CD4-positive, alpha-beta T cell treated with Interferon gamma for 1 hour (primary cell): ENCODE results near the gene AFTPH.

ENCODE experiments used
- DNase-seq: peaks from one replicate; pipeline ENCODE4 v3.0.0-alpha.2; 2020

Gene AFTPH

DNA sequence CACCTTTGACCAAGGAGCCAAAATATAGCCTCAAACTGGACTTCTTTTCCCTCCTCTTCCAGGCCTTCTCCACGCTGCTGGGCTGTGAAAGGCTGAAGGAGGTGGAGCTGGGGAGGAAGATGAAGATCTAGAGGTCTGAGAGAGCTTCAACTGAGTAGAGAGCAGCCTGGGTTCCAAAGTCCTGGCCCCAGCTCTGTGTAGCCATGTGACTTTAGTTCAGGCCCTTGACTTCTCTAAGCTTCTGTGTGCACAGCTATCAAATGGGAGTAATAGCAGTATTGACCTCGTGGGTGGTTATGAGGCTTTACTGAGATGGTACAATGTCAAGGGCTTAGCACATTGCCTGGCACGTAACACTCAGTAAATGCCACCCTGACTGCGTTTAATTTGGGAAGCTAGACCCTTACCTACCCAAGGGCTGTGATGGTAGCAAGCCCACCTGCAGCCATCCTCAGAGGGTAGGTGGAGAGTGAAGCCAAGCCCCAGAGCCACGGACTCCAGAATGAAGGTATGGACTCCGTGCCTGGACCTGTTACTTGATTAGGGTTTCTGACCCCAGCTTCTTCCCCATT is 91.2 kb downstream of the AFTPH start:
- DNase-seq, result no peak

DNA sequence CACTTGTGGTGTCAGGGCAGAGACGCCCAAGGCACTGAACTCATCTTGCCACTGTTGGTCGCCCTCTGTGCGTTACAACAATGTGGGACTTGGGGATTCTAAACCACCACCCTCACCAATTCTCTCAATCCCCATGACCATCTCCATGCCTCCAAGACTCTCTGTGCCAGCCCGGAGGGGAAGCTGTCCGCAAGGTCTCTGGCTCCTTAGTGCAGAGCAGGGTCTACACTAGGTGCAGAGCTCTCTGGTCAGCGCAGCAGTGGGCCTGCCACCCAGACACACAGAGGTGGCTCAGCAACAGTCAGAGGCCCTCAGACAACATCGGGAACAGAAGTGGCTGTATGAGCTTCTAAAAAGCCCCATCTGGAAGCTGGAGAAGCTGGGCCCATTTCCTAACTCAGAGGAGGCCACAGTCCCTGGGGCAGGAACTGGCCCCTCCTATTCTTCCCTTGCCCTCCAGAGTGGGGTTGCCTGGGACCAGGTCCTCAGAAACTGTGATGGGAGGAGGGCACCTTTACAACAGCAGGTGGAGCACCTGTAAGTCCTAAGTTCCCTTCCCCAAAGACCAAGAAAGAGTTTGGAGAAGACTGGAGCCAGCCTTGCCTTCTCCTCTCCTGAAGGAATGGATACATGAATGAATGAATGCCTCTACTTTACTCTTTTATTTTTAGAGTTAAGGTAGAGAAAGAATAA is 91.9 kb downstream of the AFTPH start:
- DNase-seq, result no peak

DNA sequence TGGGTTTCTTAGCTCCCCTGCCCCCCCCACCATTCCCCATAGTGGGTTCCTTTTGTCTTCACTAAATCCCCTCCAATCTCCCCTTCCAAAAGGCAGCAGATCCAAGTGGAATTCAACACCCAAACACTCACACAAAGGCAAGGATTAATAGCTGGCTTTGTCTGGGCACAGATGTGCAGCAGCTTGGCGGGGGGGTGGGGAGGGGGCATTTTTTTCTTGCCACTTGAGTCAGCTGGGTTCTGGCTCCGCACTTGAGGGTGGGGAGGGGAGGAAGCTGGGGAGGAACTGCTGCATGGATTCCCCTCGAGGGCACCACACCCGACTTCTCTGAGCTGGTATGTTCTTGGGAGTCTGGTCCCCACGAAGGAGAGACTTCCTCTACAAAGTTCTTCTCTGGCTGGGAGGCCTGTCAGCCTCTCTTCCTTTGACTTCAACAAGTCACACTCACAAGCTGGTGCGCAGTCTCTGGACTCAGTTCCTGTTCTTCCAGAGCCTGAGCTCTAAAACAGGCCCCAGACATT is 93.6 kb downstream of the AFTPH start:
- no peak for DNase-seq

DNA sequence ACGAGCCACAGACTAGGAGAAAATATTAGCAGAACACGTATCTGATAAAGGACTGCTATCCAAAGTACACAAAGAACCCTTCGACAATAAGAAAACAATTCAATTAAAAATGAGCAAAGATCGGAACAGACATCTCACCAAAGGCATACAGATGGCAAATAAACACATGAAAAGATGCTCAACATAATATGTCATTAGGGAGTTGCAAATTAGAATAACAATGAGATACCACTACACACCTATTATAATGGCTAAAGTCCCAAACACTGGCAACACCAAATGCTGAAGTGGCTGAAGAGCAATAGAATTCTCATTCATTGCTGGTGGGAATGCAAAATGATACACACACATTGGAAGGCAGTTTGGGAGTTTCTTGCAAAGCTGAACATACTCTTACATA is 96.5 kb downstream of the AFTPH start:
- DNase-seq, result no peak

DNA sequence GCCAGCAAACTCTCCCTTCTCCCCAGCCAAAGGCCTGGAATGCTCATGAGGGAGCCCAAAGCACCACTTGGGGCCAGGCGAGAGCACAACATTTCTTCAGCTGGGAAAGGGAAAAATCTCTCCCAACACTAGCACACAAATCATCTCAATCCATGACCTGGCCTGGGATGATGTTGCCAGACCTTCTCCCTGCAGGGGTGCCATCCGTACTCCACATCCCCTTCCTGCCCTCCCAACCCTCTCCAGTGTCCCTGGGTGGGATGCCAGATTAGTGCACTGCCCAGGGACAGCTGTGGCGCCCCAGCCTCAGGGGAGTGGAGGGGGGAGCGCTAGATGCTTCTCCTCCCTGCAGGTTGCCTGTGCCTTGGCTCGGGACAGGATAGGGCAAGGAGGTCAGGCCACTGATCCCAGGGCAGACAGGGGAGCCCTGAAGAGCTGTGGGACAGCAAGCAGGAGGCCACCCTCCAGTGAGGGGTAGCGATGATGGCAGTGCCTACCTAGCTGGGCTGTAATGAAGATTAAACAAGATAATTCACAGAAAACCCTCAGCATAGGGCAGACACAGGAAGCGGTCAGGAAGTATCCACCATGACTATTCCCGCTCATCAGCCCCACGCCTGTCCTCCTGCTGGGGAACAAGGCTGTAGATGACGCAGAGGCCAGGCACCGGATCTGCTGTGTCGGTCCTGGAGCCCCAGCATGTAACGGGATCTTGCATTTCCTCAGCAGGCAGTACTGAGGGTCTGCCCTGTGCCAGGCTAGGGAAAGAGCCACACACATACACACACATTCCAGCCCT is 98.5 kb downstream of the AFTPH start:
- no peak for DNase-seq

- no peak for DNase-seq
These were observed 99.2 kb downstream of the AFTPH start for GRCh38 chr2:64623242-64623850.

DNA sequence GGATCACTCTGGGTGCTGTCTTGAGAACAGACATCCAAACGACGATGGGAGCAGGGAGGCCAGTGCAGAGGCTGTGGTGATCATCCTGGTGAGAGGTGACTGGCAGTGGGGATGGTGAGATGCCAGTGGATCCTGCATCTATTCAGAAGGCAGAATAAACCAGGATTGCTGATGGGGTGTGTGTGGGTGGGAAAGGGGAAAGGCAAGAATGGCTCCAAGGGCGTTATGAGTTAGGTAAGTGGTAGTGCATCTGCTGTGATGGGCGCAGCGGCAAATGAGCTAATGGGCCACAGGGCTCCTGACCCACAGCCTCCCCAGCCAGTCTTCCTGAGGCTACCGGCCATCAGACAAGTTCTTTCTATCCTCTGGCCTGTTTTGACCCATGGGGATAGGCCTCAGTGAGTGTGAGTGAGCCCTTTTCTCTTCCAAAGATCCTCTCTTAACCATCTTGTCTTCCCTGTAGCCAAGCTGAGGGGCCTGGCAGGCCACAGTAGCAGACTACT is 100.0 kb downstream of the AFTPH start:
- no peak for DNase-seq

DNA sequence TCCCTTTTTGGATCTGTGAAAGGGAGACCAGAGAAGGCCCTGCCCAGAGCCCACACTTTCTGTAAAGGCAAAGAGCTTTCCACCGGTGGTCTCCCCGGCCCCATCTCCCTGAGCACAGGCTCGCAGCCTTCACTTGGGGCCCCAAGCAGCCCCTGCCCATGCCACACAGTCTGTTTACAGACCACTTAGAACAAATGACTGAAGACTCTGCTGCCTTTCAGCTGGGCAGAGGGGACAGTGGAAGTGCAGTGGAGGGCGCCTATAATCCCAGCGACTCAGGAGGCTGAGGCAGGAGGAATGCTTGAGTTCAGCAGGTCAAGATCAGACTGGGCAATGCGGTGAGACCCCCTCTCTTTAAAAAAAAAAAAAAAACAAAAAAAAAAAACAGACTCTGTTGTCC is 100.7 kb downstream of the AFTPH start:
- no peak for DNase-seq

DNA sequence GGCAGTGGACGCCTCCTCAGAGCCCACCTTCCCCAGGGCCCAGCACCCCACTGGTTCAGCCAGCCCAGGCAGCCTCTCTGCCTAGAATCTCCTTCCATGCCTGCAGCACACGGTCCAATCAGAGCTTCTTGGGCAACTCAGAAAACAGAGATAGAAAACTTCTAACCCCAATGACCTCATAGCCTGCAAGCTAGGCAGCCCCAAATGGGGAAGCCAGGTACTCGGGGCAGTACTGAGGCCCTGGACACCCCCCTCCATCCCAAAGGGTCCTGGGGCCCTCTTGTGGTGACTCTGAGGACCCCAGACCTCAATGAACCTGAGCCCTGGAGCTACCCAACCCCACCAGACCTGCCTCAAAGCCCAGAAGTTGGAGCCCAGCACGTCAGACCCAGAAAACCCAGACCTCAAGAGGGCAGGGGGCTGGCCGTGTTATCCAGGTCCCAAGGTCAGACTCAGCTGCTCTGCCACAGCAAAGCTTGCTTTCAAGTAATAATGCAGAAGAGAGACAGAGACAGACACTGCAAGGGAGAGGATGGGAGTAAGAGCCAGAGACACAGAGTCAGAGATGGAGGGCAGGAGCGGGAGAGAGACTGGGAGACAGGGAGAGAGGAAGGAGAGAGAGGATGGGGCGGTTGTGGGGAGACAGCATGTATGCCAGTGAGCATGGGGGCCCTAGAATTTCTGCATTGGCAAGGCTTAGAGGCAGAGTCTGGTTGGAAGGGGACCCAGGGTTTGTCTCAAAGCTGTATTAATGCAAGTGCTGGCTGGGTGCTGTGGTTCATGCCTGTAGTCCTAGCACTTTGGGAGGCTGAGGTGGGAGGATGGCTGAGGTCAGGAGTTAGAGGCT is 101.4 kb downstream of the AFTPH start:
- DNase-seq, result no peak

GRCh38 chr2:64626146-64626809 is 102.2 kb downstream of the AFTPH start:
- DNase-seq, result no peak

- DNase-seq, result no peak
These were observed 103.0 kb downstream of the AFTPH start for GRCh38 chr2:64626963-64627760.

DNA sequence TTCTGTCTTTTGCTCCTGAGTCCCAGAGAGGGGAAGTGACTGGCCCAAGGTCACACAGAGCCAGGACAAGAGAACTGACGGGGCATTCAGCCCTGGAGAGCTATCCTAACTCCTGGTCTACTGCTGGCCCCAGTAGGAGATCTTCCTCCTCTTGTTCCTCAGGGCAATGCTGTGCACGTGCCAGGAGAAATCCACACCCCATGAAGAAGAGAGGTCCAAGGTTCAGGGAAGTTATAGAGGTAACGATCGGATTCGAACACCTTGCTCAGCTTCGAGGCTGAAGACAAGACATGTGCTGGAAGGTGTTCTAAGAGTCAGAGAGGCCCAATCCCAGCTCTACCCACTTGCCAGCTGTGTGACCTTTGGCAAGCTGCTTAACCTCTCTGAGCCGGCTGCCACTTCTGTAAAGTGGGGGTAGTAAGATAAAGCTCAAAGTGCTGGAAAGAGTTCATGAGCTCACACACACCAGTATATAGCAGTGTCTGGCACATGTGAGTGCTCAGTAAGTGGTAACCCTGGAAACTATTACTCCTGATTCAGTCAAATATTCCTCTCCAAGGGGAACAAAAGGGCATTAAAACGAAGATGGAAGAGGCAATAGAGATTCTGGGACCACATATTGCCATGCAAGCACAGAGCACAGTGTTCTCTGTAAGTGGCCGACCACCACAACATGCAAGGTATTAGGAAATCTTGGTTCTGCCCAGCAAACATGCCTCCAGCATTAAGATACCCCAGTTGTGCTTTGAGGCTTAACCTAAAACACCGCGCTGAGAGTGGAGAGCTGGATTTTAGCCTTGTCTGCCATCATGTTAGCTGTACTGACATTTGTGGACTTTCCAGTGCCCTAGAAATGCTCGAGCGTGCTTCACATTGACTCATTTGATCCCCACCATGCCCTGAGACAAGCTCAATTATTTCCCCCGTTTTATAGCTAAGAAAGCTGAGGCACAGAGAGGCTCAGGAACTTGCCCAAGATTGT is 104.0 kb downstream of the AFTPH start:
- DNase-seq, result no peak

- no peak for DNase-seq
These were observed 105.2 kb downstream of the AFTPH start for GRCh38 chr2:64629329-64629781.

DNA sequence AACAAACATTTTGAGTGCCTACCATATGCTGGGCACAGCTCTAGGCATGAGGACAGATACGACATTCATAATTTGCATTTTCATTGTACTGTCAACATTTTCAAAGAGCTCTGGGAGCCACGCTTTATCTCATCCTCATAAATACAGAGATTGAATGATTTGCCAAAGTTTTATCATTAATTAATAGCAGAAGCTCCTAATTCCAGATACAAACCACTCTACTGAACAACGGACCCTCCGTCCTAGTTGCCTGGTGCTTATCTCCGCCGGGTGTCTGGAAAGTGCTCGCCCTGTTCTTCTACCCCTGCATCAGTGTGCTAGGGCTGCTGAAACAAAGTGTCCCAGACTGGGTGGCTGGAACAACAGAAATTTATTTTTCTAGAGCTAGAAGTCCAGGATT is 105.7 kb downstream of the AFTPH start:
- DNase-seq, result no peak

- DNase-seq, result no peak
These were observed 106.6 kb downstream of the AFTPH start for GRCh38 chr2:64630752-64631151.

- no peak for DNase-seq
These were observed 107.6 kb downstream of the AFTPH start for GRCh38 chr2:64631771-64632170.

DNA sequence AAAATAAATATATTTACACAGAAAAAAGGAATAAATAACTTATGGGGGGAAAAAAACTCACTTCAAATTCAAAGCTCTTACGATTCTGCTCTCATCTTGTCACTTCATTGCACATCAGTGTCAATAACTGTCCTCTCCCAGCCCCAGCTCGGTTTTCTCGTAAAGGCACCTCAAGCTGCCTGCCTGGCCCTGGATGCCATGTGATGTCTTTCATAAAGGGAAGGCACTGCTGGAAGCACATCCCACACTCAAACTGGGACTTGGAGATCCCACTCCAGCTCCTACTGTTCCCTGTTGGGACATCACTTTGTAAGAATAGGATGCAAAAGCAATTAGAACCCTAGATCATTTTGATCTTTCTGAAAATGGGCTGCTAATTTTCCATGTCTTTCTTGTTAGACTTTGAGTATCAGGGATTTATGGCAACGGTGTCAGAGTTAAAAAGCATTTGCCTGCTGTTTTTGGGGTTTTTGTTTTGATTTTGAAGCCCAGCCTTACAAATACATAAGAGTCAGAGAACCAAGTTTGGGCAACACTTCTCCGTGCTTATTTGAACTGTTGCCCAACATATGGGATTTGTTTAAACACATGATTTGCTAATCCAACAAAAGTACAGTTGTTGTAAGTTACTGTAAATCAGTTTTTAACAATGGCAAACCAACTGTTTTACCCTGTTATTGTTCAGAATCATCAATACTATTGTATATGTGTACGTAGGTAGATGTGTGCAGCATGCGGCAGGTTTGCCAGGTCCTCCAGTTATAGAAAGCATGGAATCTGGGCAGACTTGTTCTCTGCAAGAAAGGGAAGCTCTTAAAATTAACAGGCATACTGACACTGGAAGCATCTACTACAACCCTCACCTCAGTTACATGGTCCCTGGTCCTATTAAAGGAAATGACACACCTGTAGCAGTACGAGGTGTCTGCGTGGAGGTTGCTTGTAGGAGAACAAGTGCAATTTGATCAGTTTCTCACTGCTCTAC is 109.0 kb downstream of the AFTPH start:
- no peak for DNase-seq
